ENCODE measurements around the gene BRD4. TPM values are rescaled to one million over a fixed set of nuclear protein-coding genes. Genes with fewer than 3 reads are reported as not detected.

BRD4 gene
- total and polyA plus RNA-seq, 10 of the 15 experiments (the other 5 are each of a cell fraction or from before 2014, with no cell fraction given), result 5.3 to 84.4 (median 11.8) TPM

GRCh38 chr19:15235781-15236180 is 96.6 kb downstream of the BRD4 start:
- intact Hi-C loops (cut with micrococcal nuclease; ENCODE audit: unreplicated experiment) (no loop called here), in situ Hi-C loops (cut with MboI) (no loop called here)
- peaks cover 5 to 31% of the 10 kb centered on the region in 2 experiments for H3K36me3 ChIP-seq (ENCODE audit: control insufficient read depth in 2 of 2, insufficient read depth in 2 of 2, low read length in 1 of 2)
- BruUV-seq (replicated peaks), result no TSS peak
- no peak overlapping the region for H3K27ac ChIP-seq (ENCODE audit: control insufficient read depth, insufficient read depth)
- H3K4me1 ChIP-seq (ENCODE audit: control insufficient read depth, insufficient read depth, low read length), result peaks cover 3% of the 10 kb centered on the region; the same call in 1 of the 2 replicates
- DNase-seq (ENCODE audit: low read depth, low spot score) (no peak), FAIRE-seq (no peak), ATAC-seq (no peak)
- no peaks in the 10 kb centered on the region for H3K79me2 ChIP-seq (ENCODE audit: control insufficient read depth, insufficient read depth, low read length)
- no peaks in the 10 kb centered on the region for H3K9me3 ChIP-seq (replicated peaks; ENCODE audit: control insufficient read depth, insufficient read depth, low read length)
- POLR2A ChIA-PET, result interaction anchor here (0.6 kb wide), 1 partner anchor 1555 kb away, joined by 5 read pairs; no protein-coding TSS in a partner anchor
- no peak for TF ChIP-seq HDAC2 (IDR thresholded peaks at IDR 0.05)
- no peak for TF ChIP-seq SIX5 (IDR thresholded peaks at IDR 0.05; ENCODE audit: low read depth, low read length, severe bottlenecking)
- TF ChIP-seq PAX8 (IDR thresholded peaks at IDR 0.05), result no peak
- no peak for TF ChIP-seq IRF4 (IDR thresholded peaks at IDR 0.05; ENCODE audit: low read depth, low read length)
- TF ChIP-seq ESRRA (IDR thresholded peaks at IDR 0.05; ENCODE audit: low read length), result no peak
- no peak for TF ChIP-seq SPI1 (IDR thresholded peaks at IDR 0.05; ENCODE audit: borderline replicate concordance, insufficient read depth, low read depth, low read length)
- no peak for TF ChIP-seq RFX5 (IDR thresholded peaks at IDR 0.05; ENCODE audit: low read depth, low read length)
- 0 out of 2 replicates have a peak, but pooled peaks have one; percentile 7 for TF ChIP-seq POLR2A (IDR thresholded peaks at IDR 0.05; ENCODE audit: low read depth, low read length)
- no peak for TF ChIP-seq POU2F2 (IDR thresholded peaks at IDR 0.05; ENCODE audit: borderline replicate concordance, low read depth, low read length)
- RAD21 ChIA-PET (ENCODE audit: unreplicated experiment), result no interaction called here
- SMC1A ChIA-PET (ENCODE audit: uncharacterized antibody, unreplicated experiment), result no interaction called here
- CTCF ChIA-PET, result no interaction called here
- H3K4me2 ChIP-seq (ENCODE audit: control insufficient read depth, insufficient read depth), result no peak overlapping the region
- H3K9ac ChIP-seq (ENCODE audit: control insufficient read depth, insufficient read depth, low read length), result no peak overlapping the region
- H4K20me1 ChIP-seq (ENCODE audit: control insufficient read depth, insufficient read depth), result no peaks in the 10 kb centered on the region
- H2AFZ ChIP-seq (ENCODE audit: control insufficient read depth, low read depth, low read length), result no peak overlapping the region
- 73% methylated on average over 2 of the region's 2 CpGs for WGBS (ENCODE audit: insufficient coverage, insufficient replicate concordance, low lambda C conversion rate, missing lambda C conversion rate)
- peaks cover 5 to 11% of the 10 kb centered on the region in 2 experiments for H3K27me3 ChIP-seq (replicated peaks in 1 of 2; ENCODE audit: control insufficient read depth in 2 of 2, insufficient read depth in 2 of 2, low read length in 1 of 2)
- no peak overlapping the region for H3K4me3 ChIP-seq
